CD4-positive, CD25-positive, alpha-beta regulatory T cell (primary cell): ENCODE results near the gene CDK5. TPM values are rescaled to one million over a fixed set of nuclear protein-coding genes. Genes with fewer than 3 reads are reported as not detected.

ENCODE experiments used
- ATAC-seq, 2 donors: fragments of 150-1000 bp; cut with Tn5 transposase; one replicate each; pipeline ENCODE4 v1.10.0; 2021; ENCODE audit warnings: low read depth in 2 of 2, moderate number of reproducible peaks in 2 of 2, moderate library complexity in 1 of 2
- DNase-seq, 3 donors: peaks; one replicate each; pipeline versions ENCODE4 v3.0.0 to v3.0.0-alpha.2; 2012 to 2022; ENCODE audit warnings: mixed read lengths in 1 of 3
- H3K27ac ChIP-seq: one replicate; pipeline ENCODE4 v1.7.0; 2013; ENCODE audit warnings: mild to moderate bottlenecking, low read length; ENCODE audit not compliant: insufficient read depth, poor library complexity, severe bottlenecking
- H3K27me3 ChIP-seq: one replicate; pipeline ENCODE4 v1.7.0; 2013; ENCODE audit warnings: low read length; ENCODE audit not compliant: control insufficient read depth, insufficient read depth
- H3K36me3 ChIP-seq: one replicate; pipeline ENCODE4 v1.7.0; 2013; ENCODE audit warnings: mild to moderate bottlenecking, low read length, moderate library complexity; ENCODE audit not compliant: control insufficient read depth, insufficient read depth
- H3K4me1 ChIP-seq: 2 replicates; pipeline ENCODE4 v1.7.0; 2013; ENCODE audit warnings: mild to moderate bottlenecking, low read length; ENCODE audit not compliant: insufficient read depth, control insufficient read depth, poor library complexity, severe bottlenecking
- H3K4me3 ChIP-seq: one replicate; pipeline ENCODE4 v1.7.0; 2013; ENCODE audit warnings: low read depth, mild to moderate bottlenecking, low read length, moderate library complexity
- H3K9me3 ChIP-seq, 2 experiments: 1 replicate in 1 of 2; 2 replicates in 1 of 2; pipeline ENCODE4 v1.7.0; 2013; ENCODE audit warnings: low read length in 2 of 2, mild to moderate bottlenecking in 1 of 2, moderate library complexity in 1 of 2; ENCODE audit not compliant: control insufficient read depth in 2 of 2
- H3K27ac Mint-ChIP-seq, 3 donors: one replicate each; pipeline ENCODE4 v1.8.0; 2020 to 2022; ENCODE audit warnings: mild to moderate bottlenecking in 3 of 3, mixed read lengths in 3 of 3, moderate library complexity in 2 of 3
- H3K27me3 Mint-ChIP-seq: one replicate; pipeline ENCODE4 v1.8.0; 2022; ENCODE audit warnings: mild to moderate bottlenecking, mixed read lengths
- H3K36me3 Mint-ChIP-seq: one replicate; pipeline ENCODE4 v1.8.0; 2020; ENCODE audit warnings: mixed read lengths
- H3K4me1 Mint-ChIP-seq, 4 donors: one replicate each; pipeline ENCODE4 v1.8.0; 2020 to 2022; ENCODE audit warnings: mixed read lengths in 4 of 4, mild to moderate bottlenecking in 1 of 4
- H3K4me3 Mint-ChIP-seq, 4 donors: one replicate each; pipeline ENCODE4 v1.8.0; 2020 to 2022; ENCODE audit warnings: mild to moderate bottlenecking in 4 of 4, mixed read lengths in 4 of 4, moderate library complexity in 3 of 4
- H3K9me3 Mint-ChIP-seq, 7 donors: one replicate each; pipeline ENCODE4 v1.8.0; 2020 to 2022; ENCODE audit warnings: mixed read lengths in 7 of 7, mild to moderate bottlenecking in 3 of 7, moderate library complexity in 2 of 7
- polyA plus RNA-seq, 4 donors: library from polyadenylated mRNA; unstranded; fragments of 300-500 nt; fragmentation: Illumina TruSeq; gene quantifications; one replicate each; pipeline ENCODE4 v1.2.3, GENCODE V29; 2021
- total RNA-seq: library from RNA; stranded (reverse); gene quantifications from one replicate; pipeline ENCODE4 v1.2.3, GENCODE V29; 2022

Gene CDK5
- total and polyA plus RNA-seq, 5 donors from 2014 or later, result 7.6 to 20.7 (median 16.1) TPM

GRCh38 chr7:151095828-151096475 is 38.3 kb upstream of the CDK5 start:
- no peaks in the 10 kb centered on the region for H3K9me3 Mint-ChIP-seq
- no peaks in the 10 kb centered on the region for H3K36me3 Mint-ChIP-seq
- Histone ChIP-seq H3K27me3 (no peaks in the 10 kb centered on the region), H3K9me3 (no peaks in the 10 kb centered on the region), H3K27ac (no peak overlapping the region), H3K4me1 (no peaks in the 10 kb centered on the region), H3K36me3 (no peaks in the 10 kb centered on the region), H3K4me3 (no peak overlapping the region)
- peaks cover 9% of the 10 kb centered on the region for H3K27me3 Mint-ChIP-seq
- H3K4me1 Mint-ChIP-seq, result peaks cover 0 to 14% (median 0%) of the 10 kb centered on the region in 4 donors
- no peak overlapping the region for H3K27ac Mint-ChIP-seq
- no peak for ATAC-seq
- no peak overlapping the region for H3K4me3 Mint-ChIP-seq
- DNase-seq, result no peak

GRCh38 chr7:151095123-151095797 is 37.6 kb upstream of the CDK5 start:
- DNase-seq (no peak), ATAC-seq (peak in 1 of 2 donors; percentile 24)
- H3K27ac ChIP-seq, result no peak overlapping the region
- H3K4me1 ChIP-seq, result no peaks in the 10 kb centered on the region
- H3K4me3 Mint-ChIP-seq, result no peak overlapping the region
- H3K27me3 Mint-ChIP-seq, result peaks cover 9% of the 10 kb centered on the region
- H3K36me3 ChIP-seq, result no peaks in the 10 kb centered on the region
- H3K4me1 Mint-ChIP-seq, result peaks cover 0 to 15% (median 0%) of the 10 kb centered on the region in 4 donors
- no peaks in the 10 kb centered on the region for H3K36me3 Mint-ChIP-seq
- no peak overlapping the region for H3K4me3 ChIP-seq
- H3K9me3 Mint-ChIP-seq, result no peaks in the 10 kb centered on the region
- no peaks in the 10 kb centered on the region for H3K27me3 ChIP-seq
- H3K27ac Mint-ChIP-seq, result no peak overlapping the region
- H3K9me3 ChIP-seq, result no peaks in the 10 kb centered on the region

- H3K27ac ChIP-seq, result no peak overlapping the region
- H3K4me1 Mint-ChIP-seq, result peaks cover 0 to 16% (median 0%) of the 10 kb centered on the region in 4 donors
- H3K27me3 Mint-ChIP-seq, result peaks cover 11% of the 10 kb centered on the region
- no peaks in the 10 kb centered on the region for H3K36me3 ChIP-seq
- H3K4me1 ChIP-seq, result no peaks in the 10 kb centered on the region
- no peak for DNase-seq
- no peaks in the 10 kb centered on the region for H3K27me3 ChIP-seq
- H3K36me3 Mint-ChIP-seq, result no peaks in the 10 kb centered on the region
- ATAC-seq, result no peak
- H3K4me3 Mint-ChIP-seq, result no peak overlapping the region
- H3K9me3 ChIP-seq, result no peaks in the 10 kb centered on the region
- H3K9me3 Mint-ChIP-seq, result no peaks in the 10 kb centered on the region
- H3K4me3 ChIP-seq, result no peak overlapping the region
- peak overlapping the region in 1 of 3 donors; percentile 21 for H3K27ac Mint-ChIP-seq
Measured at GRCh38 chr7:151094675-151095074, 37.0 kb upstream of the CDK5 start.

GRCh38 chr7:151093748-151094147 is 36.1 kb upstream of the CDK5 start:
- Histone ChIP-seq H3K4me1 (no peaks in the 10 kb centered on the region), H3K27me3 (no peaks in the 10 kb centered on the region), H3K9me3 (no peaks in the 10 kb centered on the region), H3K27ac (no peak overlapping the region), H3K36me3 (no peaks in the 10 kb centered on the region), H3K4me3 (no peak overlapping the region)
- Mint-ChIP-seq H3K4me1 (peaks cover 0 to 25% (median 5%) of the 10 kb centered on the region in 4 donors), H3K27ac (no peak overlapping the region), H3K4me3 (peak overlapping the region in 1 of 4 donors; percentile 73), H3K9me3 (no peaks in the 10 kb centered on the region), H3K36me3 (no peaks in the 10 kb centered on the region), H3K27me3 (peaks cover 20% of the 10 kb centered on the region)
- no peak for DNase-seq
- ATAC-seq, result no peak

GRCh38 chr7:151091988-151092387 is 34.3 kb upstream of the CDK5 start:
- Histone ChIP-seq H3K9me3 (no peaks in the 10 kb centered on the region), H3K27me3 (no peaks in the 10 kb centered on the region), H3K4me1 (peaks cover 12% of the 10 kb centered on the region), H3K36me3 (no peaks in the 10 kb centered on the region), H3K27ac (no peak overlapping the region), H3K4me3 (no peak overlapping the region)
- Mint-ChIP-seq H3K4me3 (no peak overlapping the region), H3K4me1 (peaks cover 0 to 36% (median 5%) of the 10 kb centered on the region in 4 donors), H3K27me3 (peaks cover 27% of the 10 kb centered on the region), H3K36me3 (no peaks in the 10 kb centered on the region), H3K9me3 (no peaks in the 10 kb centered on the region), H3K27ac (no peak overlapping the region)
- DNase-seq (no peak), ATAC-seq (no peak)

- Mint-ChIP-seq H3K27ac (no peak overlapping the region), H3K27me3 (peaks cover 27% of the 10 kb centered on the region), H3K9me3 (peaks cover 0 to 2% (median 0%) of the 10 kb centered on the region in 7 donors), H3K36me3 (no peaks in the 10 kb centered on the region), H3K4me1 (peaks cover 0 to 36% (median 5%) of the 10 kb centered on the region in 4 donors), H3K4me3 (no peak overlapping the region)
- H3K27ac ChIP-seq, result no peak overlapping the region
- no peaks in the 10 kb centered on the region for H3K27me3 ChIP-seq
- H3K4me3 ChIP-seq, result no peak overlapping the region
- no peaks in the 10 kb centered on the region for H3K36me3 ChIP-seq
- DNase-seq (no peak), ATAC-seq (no peak)
- no peaks in the 10 kb centered on the region for H3K9me3 ChIP-seq
- peaks cover 15% of the 10 kb centered on the region for H3K4me1 ChIP-seq
Measured at GRCh38 chr7:151091431-151091830, 33.7 kb upstream of the CDK5 start.

- no peak overlapping the region for H3K27ac Mint-ChIP-seq
Measured at GRCh38 chr7:151091003-151091402, 33.3 kb upstream of the CDK5 start.

More at GRCh38 chr7:151091003-151091402, 33.3 kb upstream of the CDK5 start:
- no peaks in the 10 kb centered on the region for H3K36me3 ChIP-seq
- H3K27ac ChIP-seq, result no peak overlapping the region
- no peaks in the 10 kb centered on the region for H3K27me3 ChIP-seq
- H3K4me3 ChIP-seq, result no peak overlapping the region
- ATAC-seq, result no peak
- no peaks in the 10 kb centered on the region for H3K9me3 ChIP-seq
- Mint-ChIP-seq H3K9me3 (peaks cover 0 to 2% (median 0%) of the 10 kb centered on the region in 7 donors), H3K36me3 (no peaks in the 10 kb centered on the region), H3K4me3 (peak overlapping the region in 1 of 4 donors; percentile 71), H3K4me1 (peaks cover 0 to 36% (median 5%) of the 10 kb centered on the region in 4 donors), H3K27me3 (peaks cover 28% of the 10 kb centered on the region)
- no peak for DNase-seq
- peaks cover 16% of the 10 kb centered on the region for H3K4me1 ChIP-seq
